CD4-positive, alpha-beta T cell treated with Interleukin-10 for 1 hour (primary cell): ENCODE measurements around the gene CTDSPL.

Experiments
- DNase-seq: peaks from one replicate; pipeline ENCODE4 v3.0.0-alpha.2; 2020

The CTDSPL gene

DNA sequence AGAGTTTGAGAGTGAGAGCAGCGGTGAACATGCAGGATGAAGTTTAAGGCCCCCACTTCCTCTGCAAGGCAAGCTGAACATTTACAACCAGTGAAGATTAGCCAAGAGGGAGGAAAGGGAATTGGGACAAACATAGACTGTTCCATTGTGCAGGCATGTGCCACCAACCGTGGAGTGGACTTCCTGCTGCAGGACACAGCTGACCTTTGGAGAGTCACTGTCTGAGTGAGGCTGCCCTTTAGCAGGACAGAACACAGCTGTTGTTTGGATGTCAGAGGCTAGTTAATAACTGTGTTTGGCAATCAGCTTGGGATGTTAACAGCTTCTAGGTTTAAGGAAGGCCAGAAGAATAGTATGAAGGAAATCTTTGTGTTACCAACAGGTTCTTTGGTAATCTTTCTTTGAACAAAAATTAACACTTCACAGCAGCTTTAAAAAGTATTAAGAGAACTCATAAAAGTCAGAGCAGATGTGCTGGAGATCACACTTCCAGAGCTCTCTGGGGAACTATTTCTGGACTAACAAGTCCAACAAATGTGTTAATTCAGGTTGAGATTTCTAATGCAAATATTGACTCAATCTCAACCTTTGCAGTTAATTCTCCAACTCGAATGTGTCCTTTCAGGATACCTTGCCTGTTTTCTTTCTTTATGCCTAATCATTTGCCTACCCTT is 31.4 kb downstream of the CTDSPL start:
- DNase-seq: no peak

DNA sequence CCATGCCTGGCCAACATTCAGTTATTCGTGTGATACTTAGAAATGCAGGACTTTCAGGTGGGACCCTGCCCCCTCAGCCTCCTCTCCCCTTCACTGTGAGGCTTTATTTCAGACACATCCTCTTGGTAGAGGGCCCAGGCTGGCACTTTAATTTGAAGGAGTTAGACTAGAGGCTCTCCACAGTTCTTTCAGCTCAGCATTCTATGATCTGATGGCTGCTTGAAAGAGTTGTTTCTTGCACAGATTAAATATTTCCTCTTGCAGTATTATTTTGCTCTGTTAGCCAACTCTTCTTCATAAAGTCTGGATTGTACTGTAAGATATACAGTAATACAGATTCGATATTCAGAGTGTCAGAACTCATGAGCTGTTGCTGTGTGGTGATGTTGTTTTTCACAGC is 35.1 kb downstream of the CTDSPL start:
- DNase-seq: no peak

DNA sequence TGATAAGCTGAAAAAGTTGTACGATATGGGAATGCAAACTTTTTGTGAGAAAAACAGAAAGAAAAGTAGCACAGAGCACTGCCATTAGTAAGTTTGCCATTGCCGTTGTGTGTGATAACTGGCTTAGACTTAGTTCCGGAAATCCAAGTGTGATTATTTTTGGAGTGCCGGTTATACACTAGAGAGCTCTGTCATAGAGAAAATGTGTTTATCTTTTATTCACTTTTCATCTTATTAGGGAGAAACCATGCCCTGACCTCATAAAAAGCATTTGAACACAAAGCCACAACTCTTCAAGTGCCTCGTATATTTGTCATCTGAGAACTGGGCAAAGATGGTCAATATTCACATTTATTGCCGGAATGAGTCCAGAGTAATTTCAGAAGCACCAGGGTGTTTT is 36.1 kb downstream of the CTDSPL start:
- no peak for DNase-seq

DNA sequence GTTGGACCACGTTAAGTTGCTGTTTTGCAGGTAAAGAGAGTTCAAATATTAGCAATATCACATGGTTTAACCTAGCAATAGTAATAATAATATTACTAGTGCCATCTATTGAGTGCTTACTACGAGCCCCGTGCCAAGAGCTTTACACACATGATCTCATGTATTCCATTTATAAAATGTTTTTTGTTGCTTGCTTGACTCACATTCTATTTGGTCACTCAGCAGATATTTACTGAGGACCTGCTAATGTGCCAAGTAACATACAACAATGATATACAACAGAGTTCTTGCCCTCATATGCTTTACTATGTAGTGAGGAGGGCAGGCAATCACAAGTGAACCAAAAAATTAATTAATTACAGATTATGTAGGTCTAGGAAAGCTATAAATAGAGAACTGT is 36.7 kb downstream of the CTDSPL start:
- DNase-seq: no peak

DNA sequence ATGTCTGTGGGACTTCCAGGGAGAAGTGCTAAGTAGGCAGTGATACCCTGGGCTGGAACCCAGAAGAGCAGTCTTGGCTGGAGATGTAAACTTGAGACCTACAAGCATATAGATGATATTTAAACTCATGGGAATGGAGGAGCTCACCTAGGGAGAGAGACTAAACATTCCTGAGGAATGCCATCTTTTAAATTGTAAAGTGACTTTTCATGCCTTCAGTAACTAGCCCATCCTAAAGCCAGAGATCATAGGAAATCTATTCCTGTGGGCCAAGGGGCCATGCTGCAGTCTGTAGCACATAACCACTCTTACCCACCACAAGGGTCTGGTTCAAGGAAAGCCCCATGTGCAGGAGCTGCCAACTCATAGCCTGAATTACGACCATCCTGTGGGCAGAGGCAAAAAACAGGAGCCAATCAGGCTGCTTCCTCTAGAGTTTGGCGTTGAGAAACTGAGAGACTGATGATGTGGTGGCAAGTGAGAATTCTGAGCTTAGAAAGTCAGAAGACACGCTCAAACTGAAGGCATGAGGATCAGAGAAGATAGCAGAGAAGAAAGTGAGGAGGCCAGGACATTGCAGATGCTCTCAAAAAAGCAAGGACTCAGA is 37.5 kb downstream of the CTDSPL start:
- no peak for DNase-seq

DNA sequence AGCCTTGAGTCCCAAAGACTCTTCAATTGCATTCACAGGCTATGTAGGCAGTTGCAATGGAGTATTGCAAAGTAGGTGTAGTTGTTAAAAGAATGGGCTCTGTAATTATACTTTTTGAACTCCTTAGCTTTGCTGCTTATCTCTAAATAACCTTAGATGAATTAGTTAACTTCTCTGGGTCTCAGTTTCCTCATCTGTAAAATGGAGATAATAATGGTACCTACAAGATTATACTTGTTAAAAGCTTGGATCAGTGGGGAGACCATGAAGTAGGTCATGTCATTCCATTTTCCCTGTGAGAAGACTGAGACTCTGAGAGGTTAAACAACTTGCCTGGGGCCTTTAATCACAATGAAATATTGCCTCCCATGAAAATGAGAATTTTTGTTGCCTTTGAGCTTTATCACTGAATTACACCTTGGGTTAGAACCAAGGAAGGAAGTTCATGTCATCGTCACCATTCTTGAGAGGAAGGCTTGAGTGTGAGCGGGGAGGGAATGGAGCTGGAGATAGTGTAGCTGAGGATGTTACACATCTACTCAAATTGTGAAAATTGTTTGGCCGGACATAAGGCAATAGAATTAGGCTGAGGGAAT is 38.1 kb downstream of the CTDSPL start:
- no peak for DNase-seq

DNA sequence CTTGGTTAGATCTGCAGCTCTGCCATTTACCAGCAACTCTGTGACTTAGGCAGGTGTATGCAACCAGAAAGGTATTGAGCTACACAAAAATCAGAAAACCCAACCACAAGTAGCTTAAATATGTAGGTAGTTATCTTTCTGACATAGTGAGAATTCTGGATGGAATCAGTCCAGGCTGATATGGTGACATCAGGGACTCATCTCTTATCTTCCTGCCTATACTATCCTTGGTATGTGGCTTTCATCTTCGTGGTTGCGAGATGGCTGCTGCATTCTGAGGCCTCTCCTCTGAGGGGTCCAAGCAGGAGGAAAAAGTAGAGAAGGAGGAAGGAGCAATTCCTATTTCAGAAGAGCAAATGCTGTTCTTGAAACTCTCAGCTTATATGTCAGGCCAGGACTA is 40.0 kb downstream of the CTDSPL start:
- DNase-seq: no peak

DNA sequence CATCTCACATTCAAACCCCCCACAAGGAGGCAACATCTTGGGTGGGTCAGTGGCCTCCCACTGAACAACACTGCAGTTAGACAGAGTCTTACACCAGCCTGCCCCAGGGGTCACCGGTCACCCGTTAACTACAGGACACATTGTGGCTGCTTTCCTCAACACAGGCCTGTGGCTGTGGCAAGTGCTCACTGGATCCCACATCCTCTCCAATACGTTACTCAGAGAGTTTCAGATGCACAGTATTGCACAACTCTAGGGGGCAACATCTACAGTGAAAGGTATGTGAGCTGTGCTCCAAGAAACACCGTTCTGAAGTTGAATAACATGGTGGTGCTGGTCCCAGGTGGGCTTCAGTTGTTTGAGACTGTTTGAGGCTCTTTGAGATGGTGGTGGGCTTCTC is 41.0 kb downstream of the CTDSPL start:
- DNase-seq: no peak

DNA sequence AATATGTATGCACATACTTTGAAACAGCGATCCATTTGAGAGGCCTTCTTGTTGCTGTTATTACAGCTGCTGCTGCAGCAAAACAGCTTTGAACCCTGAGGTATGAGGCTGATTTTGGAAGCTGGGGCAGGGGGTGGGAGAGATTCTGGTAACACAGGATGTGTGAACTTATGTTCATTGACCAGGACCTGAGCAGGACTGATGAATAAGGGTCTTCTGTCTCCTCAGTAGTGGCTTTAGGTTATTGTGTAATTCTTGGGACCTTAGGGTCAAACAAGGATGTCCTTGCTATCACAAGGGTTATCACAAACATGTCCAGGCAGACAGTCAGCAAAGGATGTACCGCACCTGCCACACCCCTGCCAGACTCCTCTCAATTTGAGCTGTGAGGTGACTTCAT is 41.6 kb downstream of the CTDSPL start:
- DNase-seq: no peak

DNA sequence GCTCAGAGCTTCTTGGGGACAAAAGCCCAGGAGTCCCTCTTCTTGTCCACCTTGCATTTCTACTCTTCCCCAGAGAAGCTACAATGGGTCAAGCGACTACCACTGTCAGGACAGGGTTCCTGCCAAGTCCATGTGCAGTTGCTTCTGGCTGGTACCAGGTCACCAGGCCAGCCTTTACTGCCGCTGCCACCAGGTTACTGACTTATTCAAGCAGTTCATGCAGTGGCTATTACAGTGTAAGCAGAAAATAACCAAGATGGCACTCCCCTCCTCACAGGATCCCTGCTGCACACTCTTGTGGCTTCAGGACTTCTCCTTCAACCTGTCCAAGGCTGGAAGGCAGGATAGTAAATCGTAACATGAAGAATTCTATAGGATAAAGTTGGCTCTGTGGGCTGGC is 42.1 kb downstream of the CTDSPL start:
- DNase-seq: no peak

DNA sequence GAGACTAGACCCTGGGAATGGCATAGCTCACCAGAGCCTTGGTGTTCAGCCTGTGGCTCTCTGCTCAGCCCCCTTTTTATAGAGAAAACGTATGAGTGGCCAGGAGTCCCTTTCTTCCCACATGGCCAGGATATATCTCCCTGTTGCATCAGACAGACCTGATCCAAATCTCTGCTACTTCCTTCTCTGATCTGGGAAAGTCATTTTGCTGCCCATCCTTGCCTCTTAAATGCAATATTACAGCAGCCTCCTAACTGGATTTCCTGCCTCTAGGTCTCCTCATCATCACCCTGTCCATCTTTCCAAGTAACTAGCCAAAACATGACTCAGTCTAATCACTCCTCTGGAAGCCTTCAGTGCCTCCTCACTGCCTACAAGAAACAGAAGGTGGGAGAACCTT is 42.9 kb downstream of the CTDSPL start:
- no peak for DNase-seq

DNA sequence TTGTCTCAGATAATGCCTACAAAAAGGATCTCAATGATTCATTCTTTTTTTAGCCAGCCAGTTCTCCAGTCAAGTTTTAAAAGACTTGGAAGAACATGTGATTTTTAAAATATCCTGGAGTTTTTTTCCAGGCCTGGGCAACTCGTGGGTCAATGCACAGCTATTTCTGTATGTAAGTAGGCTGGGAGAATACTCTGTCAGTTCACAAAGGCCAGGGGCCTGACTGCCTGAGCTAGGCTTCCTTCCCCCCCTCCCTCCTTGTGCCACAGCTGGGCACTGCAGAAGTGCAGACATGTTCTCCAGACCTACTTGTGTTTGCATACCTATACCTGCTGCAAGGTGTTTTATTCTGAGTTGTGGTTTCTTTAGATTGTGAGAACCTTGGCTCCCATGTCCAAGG is 43.7 kb downstream of the CTDSPL start:
- no peak for DNase-seq

DNA sequence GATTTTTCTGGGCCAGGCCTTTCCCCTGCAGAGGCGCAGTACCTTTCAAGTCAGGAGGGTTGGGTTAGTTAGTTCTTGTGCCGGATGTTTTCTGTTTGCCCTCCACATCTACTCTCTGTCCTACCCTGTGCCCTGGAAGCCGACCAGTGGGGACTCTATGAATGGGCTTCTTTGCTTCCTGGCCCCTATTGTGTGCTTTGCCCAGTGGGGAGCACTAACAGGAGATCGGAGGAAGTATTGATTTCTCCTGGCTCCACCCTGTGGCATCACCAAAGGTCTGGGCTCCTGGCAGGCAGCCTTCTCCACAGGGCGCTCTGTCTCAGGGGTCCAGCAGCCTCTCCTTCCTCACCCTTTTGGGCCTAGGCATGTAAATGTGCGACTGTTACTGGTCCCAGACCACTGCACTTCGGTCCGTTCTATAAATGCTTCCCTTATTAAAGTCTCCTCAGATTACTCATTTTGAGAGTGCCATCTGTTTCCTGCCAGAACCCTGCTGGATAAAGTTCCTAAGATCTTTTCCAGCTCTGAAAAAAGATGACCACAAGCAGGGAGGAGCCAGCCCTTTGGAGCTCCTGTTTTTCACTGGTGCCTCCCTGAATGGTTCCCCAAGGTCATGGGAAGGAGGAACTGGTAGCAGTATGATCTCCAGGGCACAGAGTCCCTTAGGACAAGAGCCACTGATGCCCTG is 44.5 kb downstream of the CTDSPL start:
- DNase-seq: no peak

DNA sequence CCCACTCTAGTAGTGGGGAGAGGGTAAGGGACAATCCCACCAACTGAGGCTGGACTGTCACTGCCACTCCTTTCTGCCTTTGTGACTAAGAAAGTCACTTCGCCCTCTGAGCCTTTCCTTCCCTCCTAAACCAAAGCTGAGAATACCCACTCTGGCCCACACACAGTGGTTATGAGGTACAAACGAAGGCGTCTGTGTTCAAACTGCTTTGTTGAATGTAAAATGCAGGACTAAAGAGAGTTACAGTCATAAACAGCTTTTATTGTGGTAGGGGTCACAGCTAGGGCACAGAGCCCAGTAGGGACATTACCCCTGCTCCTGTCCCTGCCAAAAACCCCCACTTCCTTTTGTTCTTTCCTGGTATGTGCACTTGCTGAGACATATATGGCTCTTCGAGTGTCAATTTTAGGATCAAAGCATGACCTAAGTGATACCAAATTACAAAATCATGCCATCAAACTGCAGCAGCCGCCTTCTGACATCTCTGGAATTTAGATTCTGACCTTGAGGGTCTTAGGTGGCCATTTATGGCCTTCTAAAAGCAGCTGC is 45.1 kb downstream of the CTDSPL start:
- no peak for DNase-seq

DNA sequence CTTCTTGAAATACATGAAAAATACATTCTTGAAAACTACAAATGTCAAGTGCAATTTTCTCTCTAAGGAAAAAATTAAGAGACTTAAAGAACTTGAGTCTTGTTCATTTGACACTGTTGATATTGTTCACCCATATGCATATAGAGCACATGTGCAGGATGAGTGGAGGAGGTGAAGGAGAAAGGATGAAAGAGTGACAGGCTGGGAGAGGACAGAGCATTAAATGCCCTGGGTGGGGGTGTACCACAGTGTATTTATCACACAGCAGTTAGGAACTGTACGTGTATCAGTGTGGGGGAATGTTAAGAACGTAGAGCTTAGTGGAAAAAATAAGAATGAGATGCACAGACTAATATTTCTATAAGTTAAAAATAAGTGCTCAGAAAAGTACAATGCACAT is 45.7 kb downstream of the CTDSPL start:
- DNase-seq: no peak

DNA sequence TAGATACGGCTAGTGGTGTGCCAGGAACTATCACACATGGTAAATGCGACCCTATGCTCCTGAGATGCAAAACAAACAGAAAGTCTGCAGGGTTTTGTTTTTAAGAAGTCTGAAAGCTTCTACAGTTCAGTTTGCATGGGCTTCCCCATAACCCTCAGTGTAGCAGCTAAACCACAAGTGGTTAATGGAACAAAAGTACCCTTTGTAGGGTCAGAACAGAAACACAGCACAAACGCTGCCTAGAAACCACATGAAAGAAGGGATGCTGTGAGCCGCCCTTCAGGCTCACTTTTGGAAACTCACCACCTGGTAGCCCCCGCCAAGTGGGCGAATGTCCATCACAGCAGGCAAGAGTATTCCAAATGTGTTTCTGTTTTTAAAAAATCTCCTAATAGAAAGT is 46.2 kb downstream of the CTDSPL start:
- no peak for DNase-seq

DNA sequence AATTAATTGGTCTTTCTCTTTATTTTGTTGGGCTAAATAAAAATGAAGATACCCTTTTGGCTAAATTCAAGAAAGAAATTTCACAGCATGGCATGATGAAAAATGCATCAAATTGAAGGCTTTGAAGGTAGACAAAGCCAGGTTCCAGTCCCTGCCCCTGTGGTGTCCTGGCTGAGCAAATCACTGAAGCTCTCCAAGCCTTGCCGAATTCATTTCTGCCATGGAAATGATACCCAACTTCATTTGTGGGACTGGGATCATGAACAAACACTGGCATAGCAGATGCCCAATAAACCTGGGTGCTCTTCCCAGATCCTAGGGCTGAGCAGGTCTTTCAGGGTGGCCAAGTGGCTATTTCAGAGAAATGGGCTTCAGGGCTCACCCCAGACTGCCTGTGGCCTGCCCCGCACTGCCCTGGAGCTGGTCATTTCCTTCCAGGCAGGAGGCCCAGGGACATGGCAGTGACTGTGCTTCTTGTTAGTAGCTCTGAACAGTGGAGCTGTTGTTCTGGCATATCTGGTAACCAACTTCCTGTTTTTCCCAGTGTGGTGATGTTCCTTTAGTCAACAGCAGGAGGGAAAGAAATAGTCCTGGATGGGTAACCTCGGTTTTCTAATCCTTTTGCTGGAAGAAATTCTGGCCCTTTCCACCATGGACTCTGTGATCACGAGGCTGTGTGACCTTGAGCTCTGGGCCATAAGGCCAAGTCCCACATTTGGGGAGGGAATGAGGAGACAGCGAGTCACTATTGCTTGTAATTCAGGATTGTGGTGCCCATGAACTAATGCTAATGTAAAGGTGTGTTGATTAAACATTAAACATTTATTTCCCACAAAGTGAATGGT is 47.6 kb downstream of the CTDSPL start:
- no peak for DNase-seq

DNA sequence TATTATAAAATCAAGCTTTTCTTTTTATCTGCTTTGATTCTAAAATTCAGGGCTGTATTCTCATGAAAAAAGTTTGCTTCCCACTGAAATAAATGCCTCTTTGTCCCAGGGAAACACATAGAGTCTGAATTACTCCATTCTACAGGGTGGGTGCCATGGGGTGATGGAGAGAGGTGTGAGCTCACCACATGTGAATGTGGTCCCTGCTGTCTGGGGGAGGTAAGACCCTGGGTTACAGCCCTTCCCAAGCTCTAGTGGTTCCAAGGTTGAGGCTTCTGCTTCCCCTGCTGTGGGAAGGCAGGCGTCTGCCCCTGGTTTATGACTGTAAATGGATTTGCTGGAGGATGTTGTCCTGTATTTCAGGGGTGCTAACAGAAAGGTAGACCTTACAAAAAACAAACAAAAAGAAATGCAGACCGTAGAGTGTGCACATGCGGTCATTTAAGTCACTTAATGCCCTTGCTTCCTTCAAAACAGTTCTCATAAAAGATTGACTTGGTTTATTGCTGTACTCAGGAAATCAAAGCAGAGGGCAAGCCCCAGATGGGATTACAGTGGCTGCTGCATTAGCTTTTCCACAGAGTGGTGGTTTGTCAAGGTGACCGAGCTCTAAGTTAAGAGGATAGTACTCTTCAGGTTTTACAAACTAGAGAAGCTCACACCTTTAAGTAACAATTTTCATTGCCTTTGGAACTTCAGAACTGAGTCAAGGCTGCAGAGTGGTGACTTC is 49.2 kb downstream of the CTDSPL start:
- no peak for DNase-seq

DNA sequence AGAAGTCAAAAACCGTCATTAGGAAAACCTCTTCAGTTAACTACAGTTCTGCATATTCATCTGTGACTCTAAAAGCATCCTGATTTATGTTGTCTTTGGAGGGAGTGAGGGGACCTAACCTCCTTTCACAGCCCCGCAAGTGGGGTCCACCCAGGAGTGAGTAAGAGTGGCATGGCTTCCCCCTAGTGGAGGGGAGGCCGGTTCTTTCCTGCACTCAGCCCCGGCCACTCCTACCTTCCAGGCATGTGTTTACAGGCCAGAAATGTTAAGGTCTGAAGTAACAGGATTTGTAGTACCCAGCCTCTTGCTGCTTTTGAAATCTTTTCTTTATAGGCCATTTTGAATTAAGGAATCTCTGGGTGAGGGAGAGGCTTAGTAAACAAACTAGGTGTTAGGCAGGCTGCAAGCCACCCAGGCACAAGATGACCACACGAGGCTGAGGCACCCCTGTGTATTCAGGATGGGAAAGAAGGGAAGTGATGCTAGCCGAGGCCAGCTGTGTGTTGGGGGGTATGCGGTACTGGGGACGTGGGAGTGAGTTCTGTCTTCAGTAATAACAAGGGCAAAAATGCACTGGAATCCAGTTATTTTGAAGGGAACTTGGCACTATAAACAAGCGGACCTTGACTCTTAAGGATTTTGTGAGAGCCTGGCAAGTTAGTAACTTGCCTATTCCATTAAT is 50.5 kb downstream of the CTDSPL start:
- DNase-seq: no peak

DNA sequence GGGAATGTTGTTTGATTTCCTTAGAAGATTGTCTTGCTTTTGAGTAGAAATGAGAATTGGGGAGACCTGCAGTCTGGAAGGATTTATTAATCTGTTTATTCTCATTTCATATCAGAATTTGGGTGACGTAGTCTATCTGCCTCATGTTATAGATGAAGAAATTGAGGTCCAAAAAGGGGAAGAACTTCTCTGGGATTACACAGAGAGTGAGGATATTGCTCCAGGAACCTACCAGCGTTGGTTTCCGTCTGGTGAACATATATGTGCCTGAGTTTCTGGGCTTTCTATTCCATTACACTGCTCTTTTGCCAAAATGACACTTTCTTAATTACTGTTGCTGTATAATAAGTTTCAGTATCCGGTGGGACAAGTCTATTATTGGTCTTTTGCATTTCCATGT is 51.8 kb downstream of the CTDSPL start:
- no peak for DNase-seq

DNA sequence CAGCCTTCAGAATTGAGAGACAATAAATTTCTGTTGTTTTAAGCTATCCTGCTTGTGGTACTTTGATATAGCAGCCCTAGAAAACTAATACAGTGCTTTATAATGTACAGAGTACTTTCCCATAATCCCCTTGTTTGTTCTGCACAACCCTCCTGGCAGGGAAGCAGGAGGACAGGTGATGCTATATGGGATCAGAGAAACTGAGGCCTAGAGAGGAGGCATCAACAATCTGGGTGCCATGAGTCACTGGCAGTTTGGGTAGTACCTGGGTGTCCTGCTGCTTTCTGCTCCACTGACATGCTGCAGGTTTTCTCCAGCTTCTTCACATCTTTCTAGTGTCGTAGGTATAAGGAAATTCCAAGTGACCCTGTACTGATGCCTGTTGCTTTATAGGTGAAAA is 55.0 kb downstream of the CTDSPL start:
- no peak for DNase-seq

DNA sequence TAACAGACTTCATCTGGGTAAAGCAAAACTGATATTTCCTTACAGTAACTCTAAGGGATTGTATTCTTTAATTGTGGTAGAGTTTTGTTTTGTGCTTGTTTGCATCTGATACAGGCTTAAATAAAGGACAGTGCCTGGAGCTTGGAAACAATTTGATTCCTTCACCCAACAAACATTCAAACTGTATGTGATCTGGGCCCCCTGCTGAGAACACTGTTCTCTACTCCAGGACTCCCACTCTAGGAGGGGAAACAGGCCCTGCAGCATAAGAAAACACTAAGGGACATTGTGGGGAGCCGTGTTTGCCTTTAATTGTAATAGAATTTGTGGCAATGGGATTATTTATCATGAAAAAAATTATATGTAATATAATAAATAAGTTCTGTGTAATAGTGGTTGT is 56.9 kb downstream of the CTDSPL start:
- DNase-seq: no peak
